ENCODE data around the gene PLCH1. TPM values are rescaled to one million over a fixed set of nuclear protein-coding genes. Genes with fewer than 3 reads are reported as not detected.

Gene PLCH1, protein sequence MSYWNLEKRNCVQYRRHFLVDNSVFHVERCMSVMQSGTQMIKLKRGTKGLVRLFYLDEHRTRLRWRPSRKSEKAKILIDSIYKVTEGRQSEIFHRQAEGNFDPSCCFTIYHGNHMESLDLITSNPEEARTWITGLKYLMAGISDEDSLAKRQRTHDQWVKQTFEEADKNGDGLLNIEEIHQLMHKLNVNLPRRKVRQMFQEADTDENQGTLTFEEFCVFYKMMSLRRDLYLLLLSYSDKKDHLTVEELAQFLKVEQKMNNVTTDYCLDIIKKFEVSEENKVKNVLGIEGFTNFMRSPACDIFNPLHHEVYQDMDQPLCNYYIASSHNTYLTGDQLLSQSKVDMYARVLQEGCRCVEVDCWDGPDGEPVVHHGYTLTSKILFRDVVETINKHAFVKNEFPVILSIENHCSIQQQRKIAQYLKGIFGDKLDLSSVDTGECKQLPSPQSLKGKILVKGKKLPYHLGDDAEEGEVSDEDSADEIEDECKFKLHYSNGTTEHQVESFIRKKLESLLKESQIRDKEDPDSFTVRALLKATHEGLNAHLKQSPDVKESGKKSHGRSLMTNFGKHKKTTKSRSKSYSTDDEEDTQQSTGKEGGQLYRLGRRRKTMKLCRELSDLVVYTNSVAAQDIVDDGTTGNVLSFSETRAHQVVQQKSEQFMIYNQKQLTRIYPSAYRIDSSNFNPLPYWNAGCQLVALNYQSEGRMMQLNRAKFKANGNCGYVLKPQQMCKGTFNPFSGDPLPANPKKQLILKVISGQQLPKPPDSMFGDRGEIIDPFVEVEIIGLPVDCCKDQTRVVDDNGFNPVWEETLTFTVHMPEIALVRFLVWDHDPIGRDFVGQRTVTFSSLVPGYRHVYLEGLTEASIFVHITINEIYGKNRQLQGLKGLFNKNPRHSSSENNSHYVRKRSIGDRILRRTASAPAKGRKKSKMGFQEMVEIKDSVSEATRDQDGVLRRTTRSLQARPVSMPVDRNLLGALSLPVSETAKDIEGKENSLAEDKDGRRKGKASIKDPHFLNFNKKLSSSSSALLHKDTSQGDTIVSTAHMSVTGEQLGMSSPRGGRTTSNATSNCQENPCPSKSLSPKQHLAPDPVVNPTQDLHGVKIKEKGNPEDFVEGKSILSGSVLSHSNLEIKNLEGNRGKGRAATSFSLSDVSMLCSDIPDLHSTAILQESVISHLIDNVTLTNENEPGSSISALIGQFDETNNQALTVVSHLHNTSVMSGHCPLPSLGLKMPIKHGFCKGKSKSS (N-terminal part only)
- under 0.01 and 0.37 TPM in 2 replicates for total RNA-seq

DNA sequence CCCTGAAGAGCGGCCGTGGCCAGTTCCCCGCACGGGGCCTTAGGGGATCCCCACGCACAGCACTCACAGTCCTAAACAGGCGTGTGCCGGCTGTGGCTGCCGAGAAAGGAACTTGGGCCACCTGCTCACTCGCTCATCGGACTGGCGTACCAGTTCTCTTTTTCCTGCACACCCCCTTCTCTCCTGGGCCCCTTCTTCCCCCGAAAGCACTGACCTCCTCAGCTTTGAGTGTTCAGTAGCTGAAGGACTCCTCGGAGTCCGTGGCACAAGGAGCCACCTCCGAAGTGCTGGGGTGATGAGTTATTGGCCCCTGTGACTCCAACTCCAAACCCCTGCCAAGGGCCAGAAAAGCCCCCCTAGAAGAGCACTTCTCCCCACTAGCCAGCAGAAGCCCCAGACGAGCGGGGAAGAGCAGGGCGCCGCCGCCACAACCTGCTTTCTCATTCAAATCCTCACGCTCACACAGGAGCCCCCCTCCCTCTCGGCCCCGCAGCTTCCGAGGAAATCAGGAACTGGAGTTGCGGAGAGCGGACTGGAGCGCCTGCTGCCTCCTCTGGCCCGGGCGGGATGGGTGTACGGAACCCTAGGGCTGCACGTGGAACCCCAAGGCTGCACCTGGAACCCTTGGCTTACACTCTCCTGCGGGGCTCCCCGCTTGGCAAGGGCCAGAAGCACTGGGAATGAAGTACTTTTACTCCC, at the start of gene PLCH1:
Gene PLCH1 (minus strand): TSS at position 446 of the 699 bp plus-strand sequence. CDS start 40,847 bp downstream, outside the sequence.

Small RNA genes lying within 50 kb of the gene (small RNA-seq; reads per million reads assigned to genes)
- gene AC108729.3 = not detected
- gene RN7SL715P = not detected

Other genes starting within 250 kb of the PLCH1 start
- gene C3orf33, start 61.2 kb upstream of the PLCH1 start, total RNA-seq = 1.6 and 2.2 TPM in 2 replicates
- 32.0 and 38.5 TPM in 2 replicates for gene SLC33A1, start 109.4 kb upstream of the PLCH1 start, total RNA-seq
- 47.0 and 68.2 TPM in 2 replicates for gene GMPS, start 125.6 kb upstream of the PLCH1 start, total RNA-seq

Measured in subcutaneous preadipocyte (primary cell).